ENCODE results near the gene FAM168B. TPM values are rescaled to one million over a fixed set of nuclear protein-coding genes. Genes with fewer than 3 reads are reported as not detected.
"Not testable (repeated sequence)": the region's sequence is repeated elsewhere in the genome, so short reads cannot be mapped to it uniquely, and the experiment has no call there.

Gene FAM168B
- total and polyA plus RNA-seq, 5 experiments from 2014 or later, result 29.9 to 89.1 (median 43.8) TPM

GRCh38 chr2:131120815-131121317, 27.6 kb upstream of the FAM168B start:
- no peak for ATAC-seq
- POLR2A ChIA-PET, result no interaction called here
- Mint-ChIP-seq H3K27me3 (no peaks in the 10 kb centered on the region), H3K36me3 (peaks cover 0 to 62% (median 8%) of the 10 kb centered on the region in 3 donors), H3K27ac (peak overlapping the region in 2 of 10 donors; percentile 3 to 88), H3K4me1 (peaks cover 18 to 56% (median 35%) of the 10 kb centered on the region in 4 donors), H3K4me3 (peak overlapping the region in 1 of 10 donors; percentile 14), H3K9me3 (no peaks in the 10 kb centered on the region)
- no peak for DNase-seq

GRCh38 chr2:131115752-131116151, 22.5 kb upstream of the FAM168B start:
- Mint-ChIP-seq H3K4me1 (peaks cover 35 to 89% (median 72%) of the 10 kb centered on the region in 4 donors), H3K27ac (peak overlapping the region in 5 of 10 donors; percentile 12 to 43 (median 30)), H3K27me3 (no peaks in the 10 kb centered on the region), H3K9me3 (no peaks in the 10 kb centered on the region), H3K36me3 (peaks cover 4 to 44% (median 22%) of the 10 kb centered on the region in 3 donors), H3K4me3 (no peak overlapping the region)
- ATAC-seq (peak in 1 of 2 donors; percentile 17), DNase-seq (no peak)
- POLR2A ChIA-PET, result interaction anchor here (0.6 kb wide), 1 partner anchor 16 kb away, joined by 3 read pairs; no protein-coding TSS in a partner anchor

GRCh38 chr2:131114950-131115349, 21.7 kb upstream of the FAM168B start:
- POLR2A ChIA-PET, DNase-seq, ATAC-seq, H3K27me3 Mint-ChIP-seq, H3K9me3 Mint-ChIP-seq: not testable (repeated sequence)
- Mint-ChIP-seq H3K27ac (peak overlapping the region in 4 of 10 donors; percentile 12 to 36 (median 26)), H3K36me3 (peaks cover 4 to 47% (median 22%) of the 10 kb centered on the region in 3 donors), H3K4me3 (peak overlapping the region in 2 of 10 donors; percentile 4 to 48), H3K4me1 (peaks cover 40 to 92% (median 75%) of the 10 kb centered on the region in 4 donors)

- POLR2A ChIA-PET, result no interaction called here
- Mint-ChIP-seq H3K36me3 (peaks cover 4 to 52% (median 24%) of the 10 kb centered on the region in 3 donors), H3K27ac (peak overlapping the region in 7 of 10 donors; percentile 16 to 71 (median 45)), H3K4me3 (peak overlapping the region in 4 of 10 donors; percentile 7 to 56 (median 33)), H3K9me3 (no peaks in the 10 kb centered on the region), H3K4me1 (peaks cover 35 to 92% (median 76%) of the 10 kb centered on the region in 4 donors), H3K27me3 (no peaks in the 10 kb centered on the region)
- no peak for DNase-seq
- ATAC-seq, result no peak
These were observed 20.4 kb upstream of the FAM168B start for GRCh38 chr2:131113566-131114227.

- Mint-ChIP-seq H3K27ac (peak overlapping the region in 6 of 10 donors; percentile 38 to 63 (median 59)), H3K27me3 (no peaks in the 10 kb centered on the region), H3K36me3 (peaks cover 4 to 54% (median 24%) of the 10 kb centered on the region in 3 donors), H3K9me3 (no peaks in the 10 kb centered on the region), H3K4me3 (peak overlapping the region in 7 of 10 donors; percentile 10 to 61 (median 38)), H3K4me1 (peaks cover 31 to 90% (median 80%) of the 10 kb centered on the region in 4 donors)
- POLR2A ChIA-PET, result interaction anchor here (0.6 to 0.7 kb wide), 2 partner anchors 19 to 71 kb away, joined by 3 read pairs; partner anchors contain the start of gene FAM168B
- DNase-seq (no peak), ATAC-seq (no peak)
These were observed 19.3 kb upstream of the FAM168B start for GRCh38 chr2:131112529-131112928.

GRCh38 chr2:131105950-131106801, 12.9 kb upstream of the FAM168B start:
- Mint-ChIP-seq H3K27me3 (no peaks in the 10 kb centered on the region), H3K4me3 (peak overlapping the region; percentile 88 to 100 (median 96)), H3K9me3 (no peaks in the 10 kb centered on the region), H3K36me3 (peaks cover 2 to 22% (median 4%) of the 10 kb centered on the region in 3 donors), H3K4me1 (peaks cover 25 to 68% (median 65%) of the 10 kb centered on the region in 4 donors), H3K27ac (peak overlapping the region; percentile 88 to 99 (median 97))
- peak in 1 of 10 donors; percentile 21 for DNase-seq
- peak in 1 of 2 donors; percentile 1 for ATAC-seq
- POLR2A ChIA-PET, result interaction anchor here (0.5 to 3.1 kb wide), 3 partner anchors 13 to 83 kb away, joined by 4 to 18 read pairs (median 7); partner anchors contain the start of gene FAM168B

GRCh38 chr2:131105156-131105949, 12.1 kb upstream of the FAM168B start, which contains the start of gene PLEKHB2:
PLEKHB2 (plus strand) TSS chr2:131105336; CDS start chr2:131120942, 15,606 bp downstream.
- Mint-ChIP-seq H3K4me1 (peaks cover 21 to 60% (median 56%) of the 10 kb centered on the region in 4 donors), H3K4me3 (peak within 1 kb of the TSS; percentile 88 to 100 (median 96)), H3K27me3 (no peaks in the 10 kb centered on the region), H3K36me3 (peaks cover 2 to 16% (median 4%) of the 10 kb centered on the region in 3 donors), H3K9me3 (no peaks in the 10 kb centered on the region), H3K27ac (peak within 1 kb of the TSS; percentile 88 to 99 (median 97))
- POLR2A ChIA-PET, result interaction anchor here (0.5 to 3.8 kb wide), 7 partner anchors 12 to 875 kb away, joined by 3 to 69 read pairs (median 4); partner anchors contain the start of genes FAM168B and IMP4
- peak; percentile 87 to 97 (median 93) for DNase-seq
- ATAC-seq, result peak; percentile 72 to 74

GRCh38 chr2:131104487-131105155, 11.4 kb upstream of the FAM168B start:
- no peaks in the 10 kb centered on the region for H3K9me3 Mint-ChIP-seq
- peaks cover 18 to 53% (median 52%) of the 10 kb centered on the region in 4 donors for H3K4me1 Mint-ChIP-seq
- peaks cover 2 to 12% (median 4%) of the 10 kb centered on the region in 3 donors for H3K36me3 Mint-ChIP-seq
- DNase-seq (peak in 9 of 10 donors; percentile 10 to 71 (median 46)), ATAC-seq (peak; percentile 74 to 75)
- peak overlapping the region; percentile 88 to 100 (median 96) for H3K4me3 Mint-ChIP-seq
- H3K27me3 Mint-ChIP-seq, result no peaks in the 10 kb centered on the region
- peak overlapping the region; percentile 88 to 99 (median 97) for H3K27ac Mint-ChIP-seq
- POLR2A ChIA-PET, result interaction anchor here (0.6 to 3.8 kb wide), 7 partner anchors 11 to 874 kb away, joined by 3 to 69 read pairs (median 4); partner anchors contain the start of genes FAM168B and IMP4

GRCh38 chr2:131103165-131103564, 9.9 kb upstream of the FAM168B start:
- Mint-ChIP-seq H3K27ac (peak overlapping the region in 9 of 10 donors; percentile 24 to 89 (median 82)), H3K4me3 (peak overlapping the region in 1 of 10 donors; percentile 41), H3K9me3 (no peaks in the 10 kb centered on the region), H3K36me3 (peaks cover 0 to 4% (median 3%) of the 10 kb centered on the region in 3 donors), H3K27me3 (no peaks in the 10 kb centered on the region), H3K4me1 (peaks cover 18 to 43% (median 42%) of the 10 kb centered on the region in 4 donors)
- no peak for DNase-seq
- no peak for ATAC-seq
- POLR2A ChIA-PET, result interaction anchor here (3.8 kb wide), 1 partner anchor 10 kb away, joined by 69 read pairs; the partner anchor contains the start of gene FAM168B

- ATAC-seq (no peak), DNase-seq (no peak)
- Mint-ChIP-seq H3K4me3 (peak overlapping the region; percentile 88 to 98 (median 94)), H3K27me3 (no peaks in the 10 kb centered on the region), H3K27ac (peak overlapping the region; percentile 90 to 98 (median 96)), H3K4me1 (peaks cover 5 to 25% (median 17%) of the 10 kb centered on the region in 4 donors), H3K9me3 (no peaks in the 10 kb centered on the region), H3K36me3 (peaks cover 0 to 6% (median 0%) of the 10 kb centered on the region in 3 donors)
- POLR2A ChIA-PET, result interaction anchor here (0.9 to 3.9 kb wide), 3 partner anchors 9 to 53 kb away, joined by 3 to 69 read pairs (median 7); partner anchors contain the start of gene PLEKHB2
These were observed 1.4 kb upstream of the FAM168B start for GRCh38 chr2:131094463-131095281.

Data from naive thymus-derived CD8-positive, alpha-beta T cell (primary cell).